ENCODE data around the gene SLIT1.

SLIT1 gene

DNA sequence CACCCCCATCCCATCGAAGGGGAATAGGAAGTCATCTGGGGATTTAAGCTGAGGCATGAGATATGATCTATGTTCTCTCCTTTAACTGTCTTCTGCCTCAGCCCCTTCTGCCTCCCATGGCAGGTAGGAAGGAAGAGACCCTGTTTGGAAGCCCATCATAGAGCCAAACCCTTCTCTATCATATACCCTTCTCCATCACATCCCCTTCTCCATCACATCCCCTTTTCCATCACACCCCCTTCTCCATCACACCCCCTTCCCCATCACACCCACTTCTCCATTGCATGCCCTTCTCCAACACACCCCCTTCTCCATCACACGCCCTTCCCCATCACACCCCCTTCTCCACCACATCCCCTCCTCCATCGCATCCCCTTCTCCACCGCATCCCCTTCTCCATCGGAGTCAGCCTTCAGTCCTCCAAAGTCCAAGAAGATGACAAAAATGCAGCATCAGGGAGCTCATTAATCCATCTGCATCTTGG, 7.2 kb upstream of the SLIT1 start:
- TF ChIP-seq YY1 (IDR thresholded peaks at IDR 0.05; ENCODE audit: low read depth) = no peak
- TF ChIP-seq, protein P1, sequence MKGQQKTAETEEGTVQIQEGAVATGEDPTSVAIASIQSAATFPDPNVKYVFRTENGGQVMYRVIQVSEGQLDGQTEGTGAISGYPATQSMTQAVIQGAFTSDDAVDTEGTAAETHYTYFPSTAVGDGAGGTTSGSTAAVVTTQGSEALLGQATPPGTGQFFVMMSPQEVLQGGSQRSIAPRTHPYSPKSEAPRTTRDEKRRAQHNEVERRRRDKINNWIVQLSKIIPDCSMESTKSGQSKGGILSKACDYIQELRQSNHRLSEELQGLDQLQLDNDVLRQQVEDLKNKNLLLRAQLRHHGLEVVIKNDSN (IDR thresholded peaks at IDR 0.05) = no peak
- no peak for TF ChIP-seq TAF1 (IDR thresholded peaks at IDR 0.05; ENCODE audit: low read depth)
- no peak for TF ChIP-seq EP300 (IDR thresholded peaks at IDR 0.05; ENCODE audit: borderline replicate concordance)

DNA sequence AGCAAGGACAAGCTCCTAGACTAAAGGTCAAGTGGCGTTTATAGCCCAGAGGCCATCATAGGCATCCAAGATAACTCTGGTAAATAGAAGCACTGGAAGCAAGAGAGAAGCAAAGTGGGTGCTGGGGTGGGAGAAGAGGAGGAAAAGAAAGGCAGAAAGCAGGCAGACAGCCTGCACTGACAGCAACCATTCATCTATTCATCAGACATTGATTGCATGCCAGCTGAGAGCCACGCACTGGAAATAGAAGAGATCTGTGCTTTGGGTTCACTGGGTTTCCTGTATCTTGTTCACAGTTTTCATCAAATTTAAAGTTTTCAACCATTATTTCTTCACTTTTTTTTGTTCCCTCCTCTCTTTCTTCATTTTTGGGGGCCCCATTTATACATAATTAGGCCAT, 4.7 kb upstream of the SLIT1 start:
- no peak for TF ChIP-seq ZBTB7A (IDR thresholded peaks at IDR 0.05; ENCODE audit: low read depth)
- TF ChIP-seq YY1 (IDR thresholded peaks at IDR 0.05; ENCODE audit: low read depth) = no peak
- no peak for TF ChIP-seq CEBPB (IDR thresholded peaks at IDR 0.05)
- TF ChIP-seq TEAD4 (IDR thresholded peaks at IDR 0.05) = no peak
- TF ChIP-seq FOXM1 (IDR thresholded peaks at IDR 0.05; ENCODE audit: borderline replicate concordance, low read depth) = no peak
- TF ChIP-seq NFIC (IDR thresholded peaks at IDR 0.05) = no peak
- no peak for TF ChIP-seq CREB1 (IDR thresholded peaks at IDR 0.05; ENCODE audit: low read depth)
- no peak for TF ChIP-seq TAF1 (IDR thresholded peaks at IDR 0.05; ENCODE audit: low read depth)
- TF ChIP-seq RAD21 (IDR thresholded peaks at IDR 0.05; ENCODE audit: low read depth) = no peak
- TF ChIP-seq, protein P1 (IDR thresholded peaks at IDR 0.05) = no peak
- no peak for TF ChIP-seq EP300 (IDR thresholded peaks at IDR 0.05; ENCODE audit: borderline replicate concordance)
- TF ChIP-seq, protein P2, sequence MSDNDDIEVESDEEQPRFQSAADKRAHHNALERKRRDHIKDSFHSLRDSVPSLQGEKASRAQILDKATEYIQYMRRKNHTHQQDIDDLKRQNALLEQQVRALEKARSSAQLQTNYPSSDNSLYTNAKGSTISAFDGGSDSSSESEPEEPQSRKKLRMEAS (IDR thresholded peaks at IDR 0.05) = no peak
- TF ChIP-seq, protein P3, sequence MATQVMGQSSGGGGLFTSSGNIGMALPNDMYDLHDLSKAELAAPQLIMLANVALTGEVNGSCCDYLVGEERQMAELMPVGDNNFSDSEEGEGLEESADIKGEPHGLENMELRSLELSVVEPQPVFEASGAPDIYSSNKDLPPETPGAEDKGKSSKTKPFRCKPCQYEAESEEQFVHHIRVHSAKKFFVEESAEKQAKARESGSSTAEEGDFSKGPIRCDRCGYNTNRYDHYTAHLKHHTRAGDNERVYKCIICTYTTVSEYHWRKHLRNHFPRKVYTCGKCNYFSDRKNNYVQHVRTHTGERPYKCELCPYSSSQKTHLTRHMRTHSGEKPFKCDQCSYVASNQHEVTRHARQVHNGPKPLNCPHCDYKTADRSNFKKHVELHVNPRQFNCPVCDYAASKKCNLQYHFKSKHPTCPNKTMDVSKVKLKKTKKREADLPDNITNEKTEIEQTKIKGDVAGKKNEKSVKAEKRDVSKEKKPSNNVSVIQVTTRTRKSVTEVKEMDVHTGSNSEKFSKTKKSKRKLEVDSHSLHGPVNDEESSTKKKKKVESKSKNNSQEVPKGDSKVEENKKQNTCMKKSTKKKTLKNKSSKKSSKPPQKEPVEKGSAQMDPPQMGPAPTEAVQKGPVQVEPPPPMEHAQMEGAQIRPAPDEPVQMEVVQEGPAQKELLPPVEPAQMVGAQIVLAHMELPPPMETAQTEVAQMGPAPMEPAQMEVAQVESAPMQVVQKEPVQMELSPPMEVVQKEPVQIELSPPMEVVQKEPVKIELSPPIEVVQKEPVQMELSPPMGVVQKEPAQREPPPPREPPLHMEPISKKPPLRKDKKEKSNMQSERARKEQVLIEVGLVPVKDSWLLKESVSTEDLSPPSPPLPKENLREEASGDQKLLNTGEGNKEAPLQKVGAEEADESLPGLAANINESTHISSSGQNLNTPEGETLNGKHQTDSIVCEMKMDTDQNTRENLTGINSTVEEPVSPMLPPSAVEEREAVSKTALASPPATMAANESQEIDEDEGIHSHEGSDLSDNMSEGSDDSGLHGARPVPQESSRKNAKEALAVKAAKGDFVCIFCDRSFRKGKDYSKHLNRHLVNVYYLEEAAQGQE (IDR thresholded peaks at IDR 0.05; ENCODE audit: low read depth) = no peak
- TF ChIP-seq EGR1 (IDR thresholded peaks at IDR 0.05) = no peak
- no peak for TF ChIP-seq TCF12 (IDR thresholded peaks at IDR 0.05; ENCODE audit: low read depth)

DNA sequence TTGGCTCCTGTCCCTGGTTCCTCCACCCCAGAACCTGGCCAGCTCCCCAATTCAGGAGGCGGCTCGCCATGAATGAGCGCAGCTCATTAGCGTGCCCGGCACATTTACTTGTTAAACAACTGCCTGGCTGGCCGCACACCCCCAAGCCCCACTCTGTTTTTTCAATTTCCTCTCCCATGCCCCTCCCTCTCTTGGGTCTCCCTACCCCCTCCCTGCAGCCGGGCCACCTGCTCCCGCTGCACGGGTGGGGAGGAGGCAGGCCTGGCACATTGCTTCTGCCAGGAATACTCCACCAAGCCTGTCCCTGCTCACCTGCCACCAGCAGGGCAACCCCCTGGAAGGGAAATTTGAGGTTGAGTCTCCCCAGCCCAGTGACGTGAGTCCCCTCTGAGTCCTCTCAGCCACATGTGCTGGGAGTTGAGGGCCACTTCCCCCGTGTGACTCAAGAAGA, 2.5 kb upstream of the SLIT1 start:
- TF ChIP-seq TAF1 (IDR thresholded peaks at IDR 0.05; ENCODE audit: low read depth) = no peak
- no peak for TF ChIP-seq NFIC (IDR thresholded peaks at IDR 0.05)

DNA sequence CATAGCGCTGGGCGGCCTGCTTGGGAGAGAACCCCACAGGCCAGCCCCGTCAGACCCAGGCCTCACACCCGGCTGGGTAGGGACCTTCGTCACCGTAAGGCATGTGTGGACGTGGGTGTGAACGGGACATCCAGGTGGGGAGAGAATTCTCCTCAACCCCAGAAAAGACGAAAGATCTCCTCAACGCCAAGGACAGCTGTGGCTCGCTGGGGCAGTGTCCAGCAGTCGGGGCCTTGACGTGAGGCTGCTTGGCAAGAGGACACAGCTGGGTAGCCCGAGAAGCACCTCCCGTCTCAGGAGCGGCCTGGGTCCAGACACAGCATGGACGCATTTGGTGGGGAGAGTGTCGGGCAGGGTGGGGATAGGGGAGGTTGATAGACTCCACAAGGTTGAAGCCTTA, 1.2 kb upstream of the SLIT1 start:
- TF ChIP-seq ZBTB7A (IDR thresholded peaks at IDR 0.05; ENCODE audit: low read depth) (no peak), CEBPB (IDR thresholded peaks at IDR 0.05) (no peak)

DNA sequence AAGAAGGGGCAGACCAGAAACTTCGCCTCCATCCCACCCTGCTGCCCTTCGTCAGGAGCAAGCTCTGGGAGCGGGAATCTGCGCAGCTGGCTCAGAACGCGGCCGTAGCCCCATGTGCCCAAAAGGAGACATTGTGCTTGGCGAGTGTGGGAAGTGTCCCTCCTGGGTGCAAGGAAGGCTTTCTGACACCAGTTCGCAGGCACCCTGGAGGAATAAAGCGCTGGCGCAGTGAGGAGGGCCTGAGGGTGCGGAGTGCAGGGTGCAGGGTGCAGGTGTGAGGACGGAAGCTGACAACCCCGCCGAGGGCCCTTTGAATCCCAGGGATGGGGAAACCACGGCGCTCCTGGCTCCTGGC, 811 bp downstream of the SLIT1 start:
- TF ChIP-seq EP300 (IDR thresholded peaks at IDR 0.05; ENCODE audit: borderline replicate concordance) = no peak
- TF ChIP-seq TCF12 (IDR thresholded peaks at IDR 0.05; ENCODE audit: low read depth) = no peak

DNA sequence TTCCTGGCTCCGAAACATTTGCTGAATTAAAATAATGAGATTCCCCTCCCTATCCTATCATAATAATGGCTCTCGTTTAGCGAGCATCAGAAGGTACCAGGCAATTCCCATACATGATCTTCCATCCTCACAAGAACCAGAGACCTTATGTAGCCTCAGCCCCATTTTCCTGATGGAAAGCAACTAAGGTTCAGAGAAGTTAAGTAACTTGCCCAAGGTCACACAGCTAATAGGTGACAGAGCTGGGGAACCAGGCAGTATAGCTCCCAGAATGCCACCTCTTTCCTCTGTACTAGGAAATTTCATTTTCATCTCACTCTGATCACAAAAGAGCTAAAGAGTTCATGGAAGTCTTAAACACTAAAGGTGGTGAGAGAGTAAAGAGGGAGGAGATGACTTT, 2.4 kb downstream of the SLIT1 start:
- TF ChIP-seq EP300 (IDR thresholded peaks at IDR 0.05; ENCODE audit: borderline replicate concordance) (no peak), TAF1 (IDR thresholded peaks at IDR 0.05; ENCODE audit: low read depth) (no peak), EGR1 (IDR thresholded peaks at IDR 0.05) (no peak), RAD21 (IDR thresholded peaks at IDR 0.05; ENCODE audit: low read depth) (no peak), CREB1 (IDR thresholded peaks at IDR 0.05; ENCODE audit: low read depth) (no peak), ZBTB7A (IDR thresholded peaks at IDR 0.05; ENCODE audit: low read depth) (no peak), TEAD4 (IDR thresholded peaks at IDR 0.05) (no peak), YY1 (IDR thresholded peaks at IDR 0.05; ENCODE audit: low read depth) (no peak), FOXM1 (IDR thresholded peaks at IDR 0.05; ENCODE audit: borderline replicate concordance, low read depth) (no peak), NFIC (IDR thresholded peaks at IDR 0.05) (no peak), CEBPB (IDR thresholded peaks at IDR 0.05) (no peak), TCF12 (IDR thresholded peaks at IDR 0.05; ENCODE audit: low read depth) (no peak)
- TF ChIP-seq, protein P1 (IDR thresholded peaks at IDR 0.05) = no peak
- TF ChIP-seq, protein P3 (IDR thresholded peaks at IDR 0.05; ENCODE audit: low read depth) = no peak
- TF ChIP-seq, protein P2 (IDR thresholded peaks at IDR 0.05) = no peak
